GM21526 (cell line): ENCODE measurements around the gene MMEL1.
"Not testable (repeated sequence)": the region's sequence is repeated elsewhere in the genome, so short reads cannot be mapped to it uniquely, and the experiment has no call there.

ENCODE experiments used
- ATAC-seq: cut with Tn5 transposase; IDR thresholded peaks from one replicate; pipeline ENCODE4 v1.9.1; 2021; ENCODE audit warnings: moderate library complexity; ENCODE audit not compliant: unreplicated experiment, low FRiP score

MMEL1 gene, protein sequence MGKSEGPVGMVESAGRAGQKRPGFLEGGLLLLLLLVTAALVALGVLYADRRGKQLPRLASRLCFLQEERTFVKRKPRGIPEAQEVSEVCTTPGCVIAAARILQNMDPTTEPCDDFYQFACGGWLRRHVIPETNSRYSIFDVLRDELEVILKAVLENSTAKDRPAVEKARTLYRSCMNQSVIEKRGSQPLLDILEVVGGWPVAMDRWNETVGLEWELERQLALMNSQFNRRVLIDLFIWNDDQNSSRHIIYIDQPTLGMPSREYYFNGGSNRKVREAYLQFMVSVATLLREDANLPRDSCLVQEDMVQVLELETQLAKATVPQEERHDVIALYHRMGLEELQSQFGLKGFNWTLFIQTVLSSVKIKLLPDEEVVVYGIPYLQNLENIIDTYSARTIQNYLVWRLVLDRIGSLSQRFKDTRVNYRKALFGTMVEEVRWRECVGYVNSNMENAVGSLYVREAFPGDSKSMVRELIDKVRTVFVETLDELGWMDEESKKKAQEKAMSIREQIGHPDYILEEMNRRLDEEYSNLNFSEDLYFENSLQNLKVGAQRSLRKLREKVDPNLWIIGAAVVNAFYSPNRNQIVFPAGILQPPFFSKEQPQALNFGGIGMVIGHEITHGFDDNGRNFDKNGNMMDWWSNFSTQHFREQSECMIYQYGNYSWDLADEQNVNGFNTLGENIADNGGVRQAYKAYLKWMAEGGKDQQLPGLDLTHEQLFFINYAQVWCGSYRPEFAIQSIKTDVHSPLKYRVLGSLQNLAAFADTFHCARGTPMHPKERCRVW

GRCh38 chr1:2632561-2633361 lies at the start of gene MMEL1:
Gene MMEL1 (minus strand): TSS chr1:2633016. CDS start chr1:2629484, 3,532 bp downstream.
- ATAC-seq: no peak

DNA sequence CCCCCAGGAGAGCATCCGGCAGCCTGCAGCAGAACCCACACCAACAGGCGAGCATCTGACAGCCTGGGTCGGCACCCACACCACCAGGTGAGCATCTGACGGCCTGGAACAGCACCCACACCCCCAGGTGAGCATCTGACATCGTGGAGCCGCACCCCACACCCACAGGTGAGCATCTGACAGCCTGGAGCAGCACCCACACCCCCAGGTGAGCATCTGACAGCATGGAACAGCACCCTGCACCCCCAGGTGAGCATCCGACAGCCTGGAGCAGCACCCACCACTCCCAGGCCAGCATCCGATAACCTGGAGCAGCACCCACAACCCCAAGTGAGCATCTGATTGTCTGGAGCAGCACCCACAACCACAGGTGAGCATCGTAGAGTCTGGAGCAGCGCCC lies 43.9 kb upstream of the MMEL1 start:
- not testable (repeated sequence) for ATAC-seq

- ATAC-seq: not testable (repeated sequence)
Observed at GRCh38 chr1:2671656-2672055, 38.8 kb upstream of the MMEL1 start.

GRCh38 chr1:2659806-2660205 lies 27.0 kb upstream of the MMEL1 start:
- not testable (repeated sequence) for ATAC-seq

GRCh38 chr1:2657909-2658308 lies 25.1 kb upstream of the MMEL1 start:
- ATAC-seq: not testable (repeated sequence)

- not testable (repeated sequence) for ATAC-seq
Observed at GRCh38 chr1:2657124-2657523, 24.3 kb upstream of the MMEL1 start.

- ATAC-seq: not testable (repeated sequence)
Observed at GRCh38 chr1:2655598-2656434, 23.0 kb upstream of the MMEL1 start.

DNA sequence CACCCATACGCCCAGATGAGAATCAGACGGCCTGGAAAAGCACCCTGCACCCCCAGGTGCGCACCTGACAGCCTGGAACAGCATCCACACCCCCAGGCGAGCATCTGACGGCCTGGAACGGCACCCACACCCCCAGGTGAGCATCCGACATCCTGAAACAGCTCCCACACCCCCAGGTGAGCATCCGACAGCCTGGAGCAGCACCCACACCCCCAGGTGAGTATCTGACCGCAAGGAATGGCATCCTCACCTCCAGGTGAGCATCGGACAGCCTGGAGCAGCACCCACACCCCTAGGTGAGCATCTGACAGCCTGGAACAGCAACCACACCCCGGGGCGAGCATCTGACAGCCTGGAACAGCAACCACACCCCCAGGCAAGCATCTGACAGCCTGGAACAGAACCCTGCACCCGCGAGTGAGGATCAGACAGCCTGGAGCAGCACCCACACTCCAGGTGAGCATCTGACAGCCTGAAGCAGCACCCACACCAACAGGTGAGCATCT lies 21.7 kb upstream of the MMEL1 start:
- not testable (repeated sequence) for ATAC-seq

DNA sequence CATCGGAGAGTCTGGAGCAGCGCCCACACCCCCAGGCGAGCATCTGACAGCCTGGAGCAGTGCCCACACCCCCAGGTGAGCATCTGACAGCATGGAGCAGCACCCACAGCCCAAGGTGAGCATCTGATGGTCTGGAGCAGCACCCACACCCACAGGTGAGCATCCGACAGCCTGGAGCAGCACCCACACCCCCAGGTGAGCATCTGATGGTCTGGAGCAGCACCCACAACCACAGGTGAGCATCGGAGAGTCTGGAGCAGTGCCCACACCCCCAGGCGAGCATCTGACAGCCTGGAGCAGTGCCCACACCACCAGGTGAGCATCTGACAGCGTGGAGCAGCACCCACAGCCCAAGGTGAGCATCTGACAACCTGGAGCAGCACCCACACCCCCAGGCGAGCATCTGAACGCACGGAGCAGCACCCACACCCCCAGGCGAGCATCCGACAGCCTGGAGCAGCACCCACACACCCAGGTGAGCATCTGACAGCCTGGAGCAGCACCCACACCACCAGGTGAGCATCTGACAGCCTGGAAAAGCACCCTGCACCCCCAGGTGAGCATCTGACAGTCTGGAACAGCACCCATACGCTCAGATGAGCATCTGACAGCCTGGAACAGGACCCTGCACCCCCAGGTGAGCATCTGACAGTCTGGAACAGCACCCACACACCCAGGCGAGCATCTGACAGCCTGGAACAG lies 21.1 kb upstream of the MMEL1 start:
- not testable (repeated sequence) for ATAC-seq

DNA sequence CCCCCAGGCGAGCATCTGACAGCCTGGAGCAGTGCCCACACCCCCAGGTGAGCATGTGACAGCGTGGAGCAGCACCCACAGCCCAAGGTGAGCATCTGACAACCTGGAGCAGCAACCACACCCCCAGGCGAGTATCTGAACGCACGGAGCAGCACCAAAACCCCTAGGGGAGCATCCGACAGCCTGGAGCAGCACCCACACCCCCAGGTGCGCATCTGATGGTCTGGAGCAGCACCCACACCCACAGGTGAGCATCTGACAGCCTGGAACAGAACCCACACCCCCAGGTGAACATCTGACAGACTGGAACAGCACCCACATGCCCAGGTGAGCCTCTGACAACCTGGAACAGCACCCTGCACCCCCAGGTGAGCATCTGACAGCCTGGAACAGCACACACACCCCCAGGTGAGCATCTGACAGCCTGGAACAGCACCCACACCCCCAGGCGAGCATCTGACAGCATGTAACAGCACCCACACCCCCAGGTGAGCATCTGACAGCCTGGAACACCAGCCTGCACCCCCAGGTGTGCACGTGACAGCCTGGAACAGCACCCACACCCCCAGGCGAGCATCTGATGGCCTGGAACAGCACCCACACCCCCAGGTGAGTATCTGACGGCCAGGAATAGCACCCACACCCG lies 20.2 kb upstream of the MMEL1 start:
- ATAC-seq: not testable (repeated sequence)

GRCh38 chr1:2652152-2652925 lies 19.5 kb upstream of the MMEL1 start:
- ATAC-seq: not testable (repeated sequence)

DNA sequence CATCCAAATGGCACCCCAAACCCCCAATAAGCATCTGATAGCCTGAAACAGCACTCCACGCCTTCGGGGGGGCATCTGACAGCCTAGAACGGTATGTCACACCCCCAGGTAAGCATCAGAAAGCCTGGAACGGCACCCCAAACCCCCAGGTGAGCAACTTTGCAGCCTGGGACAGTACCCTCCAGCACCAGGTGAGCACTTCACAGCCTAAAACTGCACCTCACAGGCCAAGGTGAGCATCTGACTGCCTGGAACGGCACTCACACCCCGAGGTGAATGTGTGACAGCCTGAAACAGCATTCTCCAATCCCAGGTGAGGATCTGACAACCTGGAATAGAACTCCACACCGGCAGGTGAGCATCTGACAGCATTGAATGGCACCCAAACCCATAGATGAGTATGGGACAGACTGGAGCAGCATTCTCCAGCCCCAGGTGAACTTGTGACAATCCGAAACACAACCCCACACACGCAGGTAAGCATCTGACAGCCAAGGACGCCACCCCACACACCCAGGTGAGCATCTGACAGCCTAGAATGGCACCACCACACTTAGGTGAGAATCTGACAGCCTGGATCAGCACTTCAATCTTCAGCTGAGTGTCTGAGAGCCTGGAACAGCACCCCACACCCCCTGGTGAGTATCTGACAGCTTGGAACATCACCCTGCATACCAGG lies 18.3 kb upstream of the MMEL1 start:
- ATAC-seq: no peak

GRCh38 chr1:2646837-2647236 lies 14.0 kb upstream of the MMEL1 start:
- no peak for ATAC-seq

DNA sequence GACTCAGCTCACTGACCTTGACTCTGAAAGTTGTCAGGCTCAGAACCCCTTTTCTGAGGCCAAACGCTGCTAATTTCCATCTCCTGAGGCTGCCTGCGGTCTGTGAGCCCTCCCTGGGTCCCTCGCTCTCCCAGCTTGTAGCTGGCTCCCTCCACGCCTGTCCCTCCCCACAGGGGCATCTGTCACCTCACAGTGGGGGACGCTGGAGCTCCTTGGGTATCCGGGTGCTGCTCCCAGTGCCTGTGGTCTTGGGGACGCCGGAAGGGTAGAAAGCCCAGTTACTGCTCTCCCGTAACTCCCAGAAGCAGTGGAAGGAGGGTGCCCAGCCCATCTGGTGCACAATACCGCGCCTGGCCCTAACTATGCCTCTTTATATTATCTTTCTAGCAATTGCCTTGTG lies 13.0 kb upstream of the MMEL1 start:
- no peak for ATAC-seq

DNA sequence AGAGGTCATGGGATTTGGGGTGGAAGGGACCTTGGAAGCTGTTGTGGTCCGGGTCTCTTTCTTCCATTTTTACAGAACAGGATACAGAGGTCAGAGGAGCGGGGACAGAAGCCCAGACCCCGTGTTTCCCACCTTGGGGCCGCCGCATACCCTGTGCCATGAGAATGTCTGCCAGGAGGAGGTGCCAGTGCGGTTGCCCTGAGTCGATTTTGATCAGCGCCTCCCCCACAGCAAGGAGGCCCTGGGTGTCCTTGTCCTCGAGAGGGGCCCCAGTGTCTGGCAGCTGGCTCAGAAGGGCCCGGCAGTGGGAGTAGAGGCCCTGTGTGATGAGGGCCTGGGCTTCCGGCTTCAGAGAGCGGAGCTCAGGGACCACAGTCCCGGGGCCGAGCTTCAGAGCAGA lies 12.3 kb upstream of the MMEL1 start:
- ATAC-seq: no peak

DNA sequence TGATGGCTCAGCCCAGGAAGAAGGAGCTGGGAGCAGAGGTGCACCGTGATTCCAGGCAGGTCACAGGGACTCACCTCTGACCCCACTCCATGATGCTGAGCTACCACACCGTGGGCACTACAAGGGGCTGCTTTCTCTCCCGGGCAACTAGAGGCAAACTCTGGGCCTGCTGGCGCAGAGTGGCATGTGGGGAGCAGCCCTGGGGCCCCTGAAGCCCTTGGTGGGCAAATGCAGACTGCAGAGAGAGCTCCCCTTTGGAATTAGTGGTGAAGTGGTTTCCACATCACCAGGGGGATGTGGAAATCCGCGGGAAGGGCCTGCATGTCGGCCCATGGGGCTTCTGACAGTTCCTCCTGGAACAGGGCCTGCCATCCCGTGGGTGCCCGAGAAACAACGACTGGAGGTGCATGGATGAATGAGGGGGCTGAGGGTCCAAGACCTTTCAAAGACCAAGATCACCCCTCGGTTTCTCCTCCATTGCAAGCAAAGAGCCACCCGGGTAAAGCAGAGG lies 11.8 kb upstream of the MMEL1 start:
- ATAC-seq: no peak

GRCh38 chr1:2644171-2644570 lies 11.4 kb upstream of the MMEL1 start:
- ATAC-seq: no peak
